GM23338 (cell line): ENCODE measurements around the gene TRAF5. TPM values are rescaled to one million over a fixed set of nuclear protein-coding genes. Genes with fewer than 3 reads are reported as not detected.

Source experiments
- ATAC-seq: fragments of 200-7000 bp; cut with Tn5 transposase; 3 replicates; pipeline ENCODE4 v1.9.1; 2020
- DNase-seq: peaks from one replicate; pipeline ENCODE4 v3.0.0-alpha.2; 2015; ENCODE audit warnings: low spot score
- H2AFZ ChIP-seq: fragments of 200-600 bp; sonication (generic); 2 replicates; pipeline ENCODE4 v1.8.0; 2016; ENCODE audit warnings: antibody characterized with exemption, mild to moderate bottlenecking, moderate library complexity
- H3F3A ChIP-seq: fragments of 200-600 bp; sonication (generic); replicated peaks from 2 replicates; pipeline ENCODE4 v1.8.0; 2017; ENCODE audit warnings: antibody characterized with exemption, mixed run types, low read depth
- H3K27ac ChIP-seq: fragments of 200-600 bp; sonication (generic); 2 replicates; pipeline ENCODE4 v1.6.1; 2016; ENCODE audit warnings: low read depth
- H3K27me3 ChIP-seq: fragments of 200-600 bp; sonication (generic); 2 replicates; pipeline ENCODE4 v1.8.0; 2016; ENCODE audit warnings: mild to moderate bottlenecking, mixed run types, moderate library complexity; ENCODE audit not compliant: insufficient read depth
- H3K36me3 ChIP-seq: fragments of 200-600 bp; sonication (generic); 2 replicates; pipeline ENCODE4 v1.8.0; 2016; ENCODE audit warnings: mild to moderate bottlenecking; ENCODE audit not compliant: insufficient read depth
- H3K4me1 ChIP-seq: fragments of 200-600 bp; sonication (generic); 2 replicates; pipeline ENCODE4 v1.8.0; 2016; ENCODE audit warnings: mild to moderate bottlenecking, moderate library complexity; ENCODE audit not compliant: insufficient read depth
- H3K4me2 ChIP-seq: fragments of 200-600 bp; sonication (generic); 2 replicates; pipeline ENCODE4 v1.7.1; 2017; ENCODE audit warnings: mixed run types
- H3K4me3 ChIP-seq: fragments of 200-600 bp; sonication (generic); 2 replicates; pipeline ENCODE4 v1.6.1; 2016; ENCODE audit warnings: mixed run types
- H3K79me2 ChIP-seq: fragments of 200-600 bp; sonication (generic); replicated peaks from 2 replicates; pipeline ENCODE4 v1.8.0; 2017; ENCODE audit warnings: mild to moderate bottlenecking; ENCODE audit not compliant: insufficient read depth
- H3K9me2 ChIP-seq: fragments of 200-600 bp; sonication (generic); 2 replicates; pipeline ENCODE4 v1.8.0; 2017; ENCODE audit not compliant: insufficient read depth
- H4K20me1 ChIP-seq: fragments of 200-600 bp; sonication (generic); replicated peaks from 2 replicates; pipeline ENCODE4 v1.8.0; 2017; ENCODE audit warnings: mild to moderate bottlenecking; ENCODE audit not compliant: insufficient read depth
- H3K27ac Mint-ChIP-seq: 2 replicates; pipeline ENCODE4 v1.8.0; 2020; ENCODE audit warnings: inconsistent platforms, mild to moderate bottlenecking, moderate library complexity, mixed read lengths
- H3K27me3 Mint-ChIP-seq: 3 replicates; pipeline ENCODE4 v1.8.0; 2022; ENCODE audit warnings: low read depth, mild to moderate bottlenecking, moderate library complexity, mixed read lengths, inconsistent platforms; ENCODE audit not compliant: insufficient read depth, poor library complexity
- H3K36me3 Mint-ChIP-seq: 3 replicates; pipeline ENCODE4 v1.8.0; 2021; ENCODE audit warnings: low read depth, mild to moderate bottlenecking, inconsistent platforms, moderate library complexity, mixed read lengths
- H3K4me1 Mint-ChIP-seq: 3 replicates; pipeline ENCODE4 v1.8.0; 2020; ENCODE audit warnings: mild to moderate bottlenecking, inconsistent platforms, mixed read lengths
- H3K4me3 Mint-ChIP-seq: 3 replicates; pipeline ENCODE4 v1.8.0; 2021; ENCODE audit warnings: moderate library complexity, mild to moderate bottlenecking, inconsistent platforms, mixed read lengths
- H3K9me3 Mint-ChIP-seq: 3 replicates; pipeline ENCODE4 v1.8.0; 2020; ENCODE audit warnings: moderate library complexity, mild to moderate bottlenecking, inconsistent platforms, mixed read lengths
- CREB1 ChIP-seq: fragments of 250-450 bp; sonication (Bioruptor Pico); IDR thresholded peaks from 2 replicates; pipeline ENCODE4 v1.5.0; 2020; ENCODE audit warnings: low read depth, mild to moderate bottlenecking, moderate library complexity
- EZH2 ChIP-seq: fragments of 200-600 bp; sonication (generic); IDR thresholded peaks from one replicate; pipeline ENCODE4 v1.8.0; 2017; ENCODE audit warnings: antibody characterized with exemption, mild to moderate bottlenecking, low read depth; ENCODE audit not compliant: unreplicated experiment
- EZH2phosphoT487 ChIP-seq: fragments of 200-600 bp; sonication (generic); IDR thresholded peaks from one replicate; pipeline ENCODE4 v1.8.1; 2018; ENCODE audit warnings: antibody characterized with exemption; ENCODE audit not compliant: unreplicated experiment
- JUNB ChIP-seq: IDR thresholded peaks from one replicate; pipeline ENCODE4 v1.6.1; 2016; ENCODE audit warnings: antibody characterized with exemption; ENCODE audit not compliant: unreplicated experiment
- NANOG ChIP-seq: IDR thresholded peaks from 2 replicates; pipeline ENCODE4 v1.6.1; 2016; ENCODE audit warnings: antibody characterized with exemption, borderline replicate concordance
- POLR2AphosphoS5 ChIP-seq: IDR thresholded peaks from 2 replicates; pipeline ENCODE4 v1.6.1; 2016; ENCODE audit warnings: antibody characterized with exemption, low read depth
- STAT1 ChIP-seq: IDR thresholded peaks from one replicate; pipeline ENCODE4 v1.6.1; 2016; ENCODE audit warnings: antibody characterized with exemption; ENCODE audit not compliant: unreplicated experiment
- ZNF114 ChIP-seq: fragments of 250-450 bp; sonication (Bioruptor Pico); IDR thresholded peaks from 2 replicates; pipeline ENCODE4 v1.5.0; 2020; ENCODE audit warnings: mild to moderate bottlenecking, moderate library complexity
- ZNF331 ChIP-seq: fragments of 250-450 bp; sonication (Bioruptor Pico); IDR thresholded peaks from 2 replicates; pipeline ENCODE4 v1.5.0; 2020; ENCODE audit warnings: low read depth, mild to moderate bottlenecking, moderate library complexity
- polyA plus RNA-seq: library from polyadenylated mRNA; unstranded; fragments of >200 nt; fragmentation: Nextera tagmentation; extraction: Ambion mirVana; gene quantifications from 2 replicates; pipeline ENCODE4 v1.2.1, GENCODE V29; 2016
- total RNA-seq: library from RNA; depleted of rRNA; stranded (reverse); fragments of >200 nt; shearing (Covaris generic); gene quantifications from 2 replicates; pipeline ENCODE4 v1.2.3, GENCODE V29; 2014
- TF ChIP-seq, protein P1 (sequence below): IDR thresholded peaks from 2 replicates; pipeline ENCODE4 v1.6.1; 2016; ENCODE audit warnings: antibody characterized with exemption
- TF ChIP-seq, protein P2 (sequence below): IDR thresholded peaks from one replicate; pipeline ENCODE4 v1.6.1; 2018; ENCODE audit warnings: antibody characterized with exemption; ENCODE audit not compliant: unreplicated experiment
- TF ChIP-seq, protein P3 (sequence below): fragments of 250-450 bp; sonication (Bioruptor Pico); IDR thresholded peaks from 2 replicates; pipeline ENCODE4 v1.5.0; 2020; ENCODE audit warnings: mild to moderate bottlenecking, moderate library complexity
- TF ChIP-seq, protein P4 (sequence below), 2 experiments: fragments of 200-600 bp in 1 of 2; sonication (generic) in 1 of 2; conservative IDR thresholded peaks; 2 replicates each; pipeline versions ENCODE4 v1.5.1 to v1.6.1; 2016 to 2017; ENCODE audit warnings: antibody characterized with exemption in 2 of 2, low read depth in 2 of 2, mild to moderate bottlenecking in 2 of 2, moderate library complexity in 1 of 2

TRAF5 gene
- total and polyA plus RNA-seq, 2 experiments from 2014 or later, result 9.2 to 18.9 TPM

DNA sequence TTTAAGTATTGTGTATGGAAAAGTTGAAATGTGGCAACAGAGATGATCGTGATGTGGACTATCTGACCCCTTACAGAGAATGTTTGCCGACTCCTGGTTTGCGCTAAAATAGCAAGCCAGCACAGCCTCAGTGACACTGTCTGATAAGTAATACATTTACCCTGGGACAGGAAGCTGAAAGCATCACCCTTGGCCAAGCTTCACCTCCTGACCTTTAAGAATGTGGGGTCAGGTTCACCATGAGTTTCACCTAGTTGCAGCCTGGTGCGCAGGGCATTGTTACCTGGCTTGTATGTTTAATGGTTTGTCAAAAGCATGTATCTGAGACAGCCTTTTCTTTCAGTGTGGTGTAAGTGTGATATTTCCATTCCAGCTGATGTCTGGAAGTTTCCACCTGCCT lies 29.2 kb downstream of the TRAF5 start:
- no peaks in the 10 kb centered on the region for H3K79me2 ChIP-seq
- no peaks in the 10 kb centered on the region for H3K4me1 ChIP-seq
- H3F3A ChIP-seq, result no peaks in the 10 kb centered on the region
- Mint-ChIP-seq H3K27ac (no peak overlapping the region), H3K9me3 (peaks cover 18% of the 10 kb centered on the region), H3K27me3 (peaks cover 2% of the 10 kb centered on the region), H3K36me3 (peaks cover 30% of the 10 kb centered on the region), H3K4me1 (no peaks in the 10 kb centered on the region), H3K4me3 (no peak overlapping the region)
- H3K27me3 ChIP-seq, result no peaks in the 10 kb centered on the region
- no peak overlapping the region for H3K27ac ChIP-seq
- TF ChIP-seq, protein P1, sequence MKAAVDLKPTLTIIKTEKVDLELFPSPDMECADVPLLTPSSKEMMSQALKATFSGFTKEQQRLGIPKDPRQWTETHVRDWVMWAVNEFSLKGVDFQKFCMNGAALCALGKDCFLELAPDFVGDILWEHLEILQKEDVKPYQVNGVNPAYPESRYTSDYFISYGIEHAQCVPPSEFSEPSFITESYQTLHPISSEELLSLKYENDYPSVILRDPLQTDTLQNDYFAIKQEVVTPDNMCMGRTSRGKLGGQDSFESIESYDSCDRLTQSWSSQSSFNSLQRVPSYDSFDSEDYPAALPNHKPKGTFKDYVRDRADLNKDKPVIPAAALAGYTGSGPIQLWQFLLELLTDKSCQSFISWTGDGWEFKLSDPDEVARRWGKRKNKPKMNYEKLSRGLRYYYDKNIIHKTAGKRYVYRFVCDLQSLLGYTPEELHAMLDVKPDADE, result no peak
- TF ChIP-seq, protein P2, sequence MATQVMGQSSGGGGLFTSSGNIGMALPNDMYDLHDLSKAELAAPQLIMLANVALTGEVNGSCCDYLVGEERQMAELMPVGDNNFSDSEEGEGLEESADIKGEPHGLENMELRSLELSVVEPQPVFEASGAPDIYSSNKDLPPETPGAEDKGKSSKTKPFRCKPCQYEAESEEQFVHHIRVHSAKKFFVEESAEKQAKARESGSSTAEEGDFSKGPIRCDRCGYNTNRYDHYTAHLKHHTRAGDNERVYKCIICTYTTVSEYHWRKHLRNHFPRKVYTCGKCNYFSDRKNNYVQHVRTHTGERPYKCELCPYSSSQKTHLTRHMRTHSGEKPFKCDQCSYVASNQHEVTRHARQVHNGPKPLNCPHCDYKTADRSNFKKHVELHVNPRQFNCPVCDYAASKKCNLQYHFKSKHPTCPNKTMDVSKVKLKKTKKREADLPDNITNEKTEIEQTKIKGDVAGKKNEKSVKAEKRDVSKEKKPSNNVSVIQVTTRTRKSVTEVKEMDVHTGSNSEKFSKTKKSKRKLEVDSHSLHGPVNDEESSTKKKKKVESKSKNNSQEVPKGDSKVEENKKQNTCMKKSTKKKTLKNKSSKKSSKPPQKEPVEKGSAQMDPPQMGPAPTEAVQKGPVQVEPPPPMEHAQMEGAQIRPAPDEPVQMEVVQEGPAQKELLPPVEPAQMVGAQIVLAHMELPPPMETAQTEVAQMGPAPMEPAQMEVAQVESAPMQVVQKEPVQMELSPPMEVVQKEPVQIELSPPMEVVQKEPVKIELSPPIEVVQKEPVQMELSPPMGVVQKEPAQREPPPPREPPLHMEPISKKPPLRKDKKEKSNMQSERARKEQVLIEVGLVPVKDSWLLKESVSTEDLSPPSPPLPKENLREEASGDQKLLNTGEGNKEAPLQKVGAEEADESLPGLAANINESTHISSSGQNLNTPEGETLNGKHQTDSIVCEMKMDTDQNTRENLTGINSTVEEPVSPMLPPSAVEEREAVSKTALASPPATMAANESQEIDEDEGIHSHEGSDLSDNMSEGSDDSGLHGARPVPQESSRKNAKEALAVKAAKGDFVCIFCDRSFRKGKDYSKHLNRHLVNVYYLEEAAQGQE, result no peak
- no peak for TF ChIP-seq STAT1
- TF ChIP-seq EZH2, result no peak
- TF ChIP-seq, protein P3, sequence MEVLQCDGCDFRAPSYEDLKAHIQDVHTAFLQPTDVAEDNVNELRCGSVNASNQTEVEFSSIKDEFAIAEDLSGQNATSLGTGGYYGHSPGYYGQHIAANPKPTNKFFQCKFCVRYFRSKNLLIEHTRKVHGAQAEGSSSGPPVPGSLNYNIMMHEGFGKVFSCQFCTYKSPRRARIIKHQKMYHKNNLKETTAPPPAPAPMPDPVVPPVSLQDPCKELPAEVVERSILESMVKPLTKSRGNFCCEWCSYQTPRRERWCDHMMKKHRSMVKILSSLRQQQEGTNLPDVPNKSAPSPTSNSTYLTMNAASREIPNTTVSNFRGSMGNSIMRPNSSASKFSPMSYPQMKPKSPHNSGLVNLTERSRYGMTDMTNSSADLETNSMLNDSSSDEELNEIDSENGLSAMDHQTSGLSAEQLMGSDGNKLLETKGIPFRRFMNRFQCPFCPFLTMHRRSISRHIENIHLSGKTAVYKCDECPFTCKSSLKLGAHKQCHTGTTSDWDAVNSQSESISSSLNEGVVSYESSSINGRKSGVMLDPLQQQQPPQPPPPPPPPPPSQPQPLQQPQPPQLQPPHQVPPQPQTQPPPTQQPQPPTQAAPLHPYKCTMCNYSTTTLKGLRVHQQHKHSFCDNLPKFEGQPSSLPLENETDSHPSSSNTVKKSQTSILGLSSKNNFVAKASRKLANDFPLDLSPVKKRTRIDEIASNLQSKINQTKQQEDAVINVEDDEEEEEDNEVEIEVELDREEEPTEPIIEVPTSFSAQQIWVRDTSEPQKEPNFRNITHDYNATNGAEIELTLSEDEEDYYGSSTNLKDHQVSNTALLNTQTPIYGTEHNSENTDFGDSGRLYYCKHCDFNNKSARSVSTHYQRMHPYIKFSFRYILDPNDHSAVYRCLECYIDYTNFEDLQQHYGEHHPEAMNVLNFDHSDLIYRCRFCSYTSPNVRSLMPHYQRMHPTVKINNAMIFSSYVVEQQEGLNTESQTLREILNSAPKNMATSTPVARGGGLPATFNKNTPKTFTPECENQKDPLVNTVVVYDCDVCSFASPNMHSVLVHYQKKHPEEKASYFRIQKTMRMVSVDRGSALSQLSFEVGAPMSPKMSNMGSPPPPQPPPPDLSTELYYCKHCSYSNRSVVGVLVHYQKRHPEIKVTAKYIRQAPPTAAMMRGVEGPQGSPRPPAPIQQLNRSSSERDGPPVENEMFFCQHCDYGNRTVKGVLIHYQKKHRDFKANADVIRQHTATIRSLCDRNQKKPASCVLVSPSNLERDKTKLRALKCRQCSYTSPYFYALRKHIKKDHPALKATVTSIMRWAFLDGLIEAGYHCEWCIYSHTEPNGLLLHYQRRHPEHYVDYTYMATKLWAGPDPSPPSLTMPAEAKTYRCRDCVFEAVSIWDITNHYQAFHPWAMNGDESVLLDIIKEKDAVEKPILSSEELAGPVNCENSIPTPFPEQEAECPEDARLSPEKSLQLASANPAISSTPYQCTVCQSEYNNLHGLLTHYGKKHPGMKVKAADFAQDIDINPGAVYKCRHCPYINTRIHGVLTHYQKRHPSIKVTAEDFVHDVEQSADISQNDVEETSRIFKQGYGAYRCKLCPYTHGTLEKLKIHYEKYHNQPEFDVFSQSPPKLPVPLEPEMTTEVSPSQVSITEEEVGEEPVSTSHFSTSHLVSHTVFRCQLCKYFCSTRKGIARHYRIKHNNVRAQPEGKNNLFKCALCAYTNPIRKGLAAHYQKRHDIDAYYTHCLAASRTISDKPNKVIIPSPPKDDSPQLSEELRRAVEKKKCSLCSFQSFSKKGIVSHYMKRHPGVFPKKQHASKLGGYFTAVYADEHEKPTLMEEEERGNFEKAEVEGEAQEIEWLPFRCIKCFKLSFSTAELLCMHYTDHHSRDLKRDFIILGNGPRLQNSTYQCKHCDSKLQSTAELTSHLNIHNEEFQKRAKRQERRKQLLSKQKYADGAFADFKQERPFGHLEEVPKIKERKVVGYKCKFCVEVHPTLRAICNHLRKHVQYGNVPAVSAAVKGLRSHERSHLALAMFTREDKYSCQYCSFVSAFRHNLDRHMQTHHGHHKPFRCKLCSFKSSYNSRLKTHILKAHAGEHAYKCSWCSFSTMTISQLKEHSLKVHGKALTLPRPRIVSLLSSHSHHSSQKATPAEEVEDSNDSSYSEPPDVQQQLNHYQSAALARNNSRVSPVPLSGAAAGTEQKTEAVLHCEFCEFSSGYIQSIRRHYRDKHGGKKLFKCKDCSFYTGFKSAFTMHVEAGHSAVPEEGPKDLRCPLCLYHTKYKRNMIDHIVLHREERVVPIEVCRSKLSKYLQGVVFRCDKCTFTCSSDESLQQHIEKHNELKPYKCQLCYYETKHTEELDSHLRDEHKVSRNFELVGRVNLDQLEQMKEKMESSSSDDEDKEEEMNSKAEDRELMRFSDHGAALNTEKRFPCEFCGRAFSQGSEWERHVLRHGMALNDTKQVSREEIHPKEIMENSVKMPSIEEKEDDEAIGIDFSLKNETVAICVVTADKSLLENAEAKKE (CRISPR knock-in tag), result no peak
- TF ChIP-seq, protein P4, sequence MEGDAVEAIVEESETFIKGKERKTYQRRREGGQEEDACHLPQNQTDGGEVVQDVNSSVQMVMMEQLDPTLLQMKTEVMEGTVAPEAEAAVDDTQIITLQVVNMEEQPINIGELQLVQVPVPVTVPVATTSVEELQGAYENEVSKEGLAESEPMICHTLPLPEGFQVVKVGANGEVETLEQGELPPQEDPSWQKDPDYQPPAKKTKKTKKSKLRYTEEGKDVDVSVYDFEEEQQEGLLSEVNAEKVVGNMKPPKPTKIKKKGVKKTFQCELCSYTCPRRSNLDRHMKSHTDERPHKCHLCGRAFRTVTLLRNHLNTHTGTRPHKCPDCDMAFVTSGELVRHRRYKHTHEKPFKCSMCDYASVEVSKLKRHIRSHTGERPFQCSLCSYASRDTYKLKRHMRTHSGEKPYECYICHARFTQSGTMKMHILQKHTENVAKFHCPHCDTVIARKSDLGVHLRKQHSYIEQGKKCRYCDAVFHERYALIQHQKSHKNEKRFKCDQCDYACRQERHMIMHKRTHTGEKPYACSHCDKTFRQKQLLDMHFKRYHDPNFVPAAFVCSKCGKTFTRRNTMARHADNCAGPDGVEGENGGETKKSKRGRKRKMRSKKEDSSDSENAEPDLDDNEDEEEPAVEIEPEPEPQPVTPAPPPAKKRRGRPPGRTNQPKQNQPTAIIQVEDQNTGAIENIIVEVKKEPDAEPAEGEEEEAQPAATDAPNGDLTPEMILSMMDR (conservative IDR thresholded peaks at IDR 0.05; ENCODE audit: low read depth in 2 of 2), result no peak
- TF ChIP-seq ZNF114 (CRISPR knock-in tag), result no peak
- TF ChIP-seq POLR2AphosphoS5, result no peak
- TF ChIP-seq ZNF331 (CRISPR knock-in tag), result no peak
- TF ChIP-seq JUNB, result no peak
- TF ChIP-seq NANOG, result no peak
- TF ChIP-seq EZH2phosphoT487, result no peak
- TF ChIP-seq CREB1 (CRISPR knock-in tag), result no peak
- ATAC-seq (no peak), DNase-seq (no peak)
- H4K20me1 ChIP-seq, result no peaks in the 10 kb centered on the region; the same call in 1 of the 2 replicates
- H3K9me2 ChIP-seq, result no peaks in the 10 kb centered on the region
- no peak overlapping the region for H3K4me2 ChIP-seq
- no peak overlapping the region for H2AFZ ChIP-seq
- no peaks in the 10 kb centered on the region for H3K36me3 ChIP-seq
- no peak overlapping the region for H3K4me3 ChIP-seq
